Measurements from ENCODE around the gene MYO1H.

The MYO1H gene

GRCh38 chr12:109482894-109483293, 135.2 kb downstream of the MYO1H start:
- H3K27ac ChIP-seq = no peak overlapping the region
- TF ChIP-seq ZFX (IDR thresholded peaks at IDR 0.05; ENCODE audit: borderline replicate concordance) = no peak
- TF ChIP-seq CTCF (IDR thresholded peaks at IDR 0.05) = no peak

GRCh38 chr12:109483346-109483745, 135.6 kb downstream of the MYO1H start:
- TF ChIP-seq ZFX (IDR thresholded peaks at IDR 0.05; ENCODE audit: borderline replicate concordance) (no peak), CTCF (IDR thresholded peaks at IDR 0.05) (no peak)
- H3K27ac ChIP-seq = no peak overlapping the region

GRCh38 chr12:109485201-109485600, 137.5 kb downstream of the MYO1H start:
- no peak overlapping the region for H3K27ac ChIP-seq
- no peak for TF ChIP-seq CTCF (IDR thresholded peaks at IDR 0.05)
- no peak for TF ChIP-seq ZFX (IDR thresholded peaks at IDR 0.05; ENCODE audit: borderline replicate concordance)

- no peak overlapping the region for H3K27ac ChIP-seq
- TF ChIP-seq CTCF (IDR thresholded peaks at IDR 0.05) (no peak), ZFX (IDR thresholded peaks at IDR 0.05; ENCODE audit: borderline replicate concordance) (no peak)
Measured at GRCh38 chr12:109487181-109488050, 139.7 kb downstream of the MYO1H start.

- TF ChIP-seq CTCF (IDR thresholded peaks at IDR 0.05) (no peak), ZFX (IDR thresholded peaks at IDR 0.05; ENCODE audit: borderline replicate concordance) (no peak)
- H3K27ac ChIP-seq = no peak overlapping the region
Measured at GRCh38 chr12:109488051-109488665, 140.5 kb downstream of the MYO1H start.

GRCh38 chr12:109489016-109489954, 141.6 kb downstream of the MYO1H start:
- H3K27ac ChIP-seq = no peak overlapping the region
- TF ChIP-seq ZFX (IDR thresholded peaks at IDR 0.05; ENCODE audit: borderline replicate concordance) = no peak

- no peak overlapping the region for H3K27ac ChIP-seq
- TF ChIP-seq ZFX (IDR thresholded peaks at IDR 0.05; ENCODE audit: borderline replicate concordance) (no peak), CTCF (IDR thresholded peaks at IDR 0.05) (no peak)
Measured at GRCh38 chr12:109489955-109490565, 142.4 kb downstream of the MYO1H start.
